Iris pigment epithelial cell (primary cell): ENCODE measurements around the gene SNX14.

Experiments
- DNase-seq: peaks from one replicate; pipeline ENCODE4 v3.0.0-alpha.2; 2011; ENCODE audit warnings: low read depth

Gene SNX14

GRCh38 chr6:85462673-85463072, 131.0 kb downstream of the SNX14 start:
- no peak for DNase-seq

- DNase-seq, result no peak
Observed at GRCh38 chr6:85461798-85462170, 131.9 kb downstream of the SNX14 start.

- DNase-seq, result peak; percentile 87
Observed at GRCh38 chr6:85460921-85461797, 132.5 kb downstream of the SNX14 start.

- DNase-seq, result no peak
Observed at GRCh38 chr6:85460154-85460920, 133.3 kb downstream of the SNX14 start.

- peak; percentile 76 for DNase-seq
Observed at GRCh38 chr6:85459224-85459901, 134.3 kb downstream of the SNX14 start.

- no peak for DNase-seq
Observed at GRCh38 chr6:85458782-85459181, 134.9 kb downstream of the SNX14 start.

- no peak for DNase-seq
Observed at GRCh38 chr6:85458184-85458583, 135.5 kb downstream of the SNX14 start.

- no peak for DNase-seq
Observed at GRCh38 chr6:85456782-85457181, 136.9 kb downstream of the SNX14 start.
